Stimulated activated CD4-positive, alpha-beta T cell treated with anti-CD3 and anti-CD28 coated beads, Interleukin-1b, Interleukin-23, amount 100 ng/mL, for 24 hours (primary cell): ENCODE data around the gene PTK7.
A peak's percentile ranks its signal among the peaks of the same experiment; 100 is the strongest.

Experiments
- DNase-seq, 4 experiments: peaks; one replicate each; pipeline ENCODE4 v3.0.0-alpha.2; 2020; ENCODE audit warnings: low read depth in 4 of 4, low spot score in 1 of 4

The PTK7 gene

DNA sequence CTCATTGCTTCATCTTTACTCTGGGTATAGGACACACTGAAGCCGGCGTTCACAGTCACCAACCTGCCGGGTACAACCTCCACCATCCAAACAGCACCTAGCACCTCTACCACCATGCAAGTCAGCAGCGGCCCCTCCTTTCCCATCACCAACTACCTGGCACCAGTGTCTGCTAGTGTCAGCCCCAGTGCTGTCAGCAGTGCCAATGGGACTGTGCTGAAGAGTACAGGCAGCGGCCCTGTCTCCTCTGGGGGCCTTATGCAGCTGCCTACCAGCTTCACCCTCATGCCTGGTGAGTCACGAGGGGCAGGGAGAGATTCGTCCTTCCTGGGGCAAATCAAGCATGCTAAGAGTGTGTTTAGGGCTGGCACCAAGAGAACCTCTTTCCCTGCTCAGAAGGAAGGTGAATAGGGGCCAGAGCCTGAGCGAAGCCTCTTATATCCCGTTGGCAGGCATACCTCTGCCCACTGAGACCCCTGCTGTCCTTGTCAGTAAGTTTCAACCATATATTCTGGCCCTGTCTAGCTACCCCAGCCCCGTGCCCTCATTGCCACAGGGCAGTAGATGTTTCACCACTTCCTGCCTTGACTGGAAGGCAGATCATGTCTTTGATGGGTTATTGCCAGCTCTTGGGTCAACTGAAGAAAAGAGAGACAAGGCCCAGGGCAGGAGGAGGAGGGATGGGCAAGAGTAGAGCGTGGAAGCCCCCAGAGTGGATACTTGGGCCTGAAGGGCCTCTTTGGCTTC lies 99.7 kb downstream of the PTK7 start:
- no peak for DNase-seq

DNA sequence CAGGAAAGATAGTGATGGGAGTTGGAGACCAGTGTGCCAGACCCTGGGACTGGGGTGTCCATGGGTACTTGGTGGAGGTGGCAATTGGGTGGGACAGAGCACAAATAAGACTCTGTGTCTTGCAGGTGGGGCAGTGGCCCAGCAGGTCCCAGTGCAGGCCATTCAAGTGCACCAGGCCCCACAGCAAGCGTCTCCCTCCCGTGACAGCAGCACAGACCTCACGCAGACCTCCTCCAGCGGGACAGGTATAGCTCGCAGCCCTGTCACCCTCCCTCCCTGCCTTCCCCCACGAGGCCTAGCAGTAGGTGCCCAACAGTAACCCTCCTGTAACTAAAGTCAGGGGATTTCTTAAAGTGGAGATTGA lies 100.3 kb downstream of the PTK7 start:
- DNase-seq = no peak

DNA sequence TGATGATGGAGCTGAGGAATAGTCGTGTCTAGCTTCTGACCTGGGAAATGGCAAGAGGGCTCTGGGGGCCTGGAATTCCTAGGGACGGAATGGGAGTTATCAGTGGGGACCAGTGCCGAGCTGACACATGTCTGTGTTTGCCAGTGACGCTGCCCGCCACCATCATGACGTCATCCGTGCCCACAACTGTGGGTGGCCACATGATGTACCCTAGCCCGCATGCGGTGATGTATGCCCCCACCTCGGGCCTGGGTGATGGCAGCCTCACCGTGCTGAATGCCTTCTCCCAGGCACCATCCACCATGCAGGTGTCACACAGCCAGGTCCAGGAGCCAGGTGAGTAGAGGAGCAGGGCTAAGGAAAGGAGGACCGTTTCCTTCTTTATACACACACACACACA lies 102.0 kb downstream of the PTK7 start:
- no peak for DNase-seq

DNA sequence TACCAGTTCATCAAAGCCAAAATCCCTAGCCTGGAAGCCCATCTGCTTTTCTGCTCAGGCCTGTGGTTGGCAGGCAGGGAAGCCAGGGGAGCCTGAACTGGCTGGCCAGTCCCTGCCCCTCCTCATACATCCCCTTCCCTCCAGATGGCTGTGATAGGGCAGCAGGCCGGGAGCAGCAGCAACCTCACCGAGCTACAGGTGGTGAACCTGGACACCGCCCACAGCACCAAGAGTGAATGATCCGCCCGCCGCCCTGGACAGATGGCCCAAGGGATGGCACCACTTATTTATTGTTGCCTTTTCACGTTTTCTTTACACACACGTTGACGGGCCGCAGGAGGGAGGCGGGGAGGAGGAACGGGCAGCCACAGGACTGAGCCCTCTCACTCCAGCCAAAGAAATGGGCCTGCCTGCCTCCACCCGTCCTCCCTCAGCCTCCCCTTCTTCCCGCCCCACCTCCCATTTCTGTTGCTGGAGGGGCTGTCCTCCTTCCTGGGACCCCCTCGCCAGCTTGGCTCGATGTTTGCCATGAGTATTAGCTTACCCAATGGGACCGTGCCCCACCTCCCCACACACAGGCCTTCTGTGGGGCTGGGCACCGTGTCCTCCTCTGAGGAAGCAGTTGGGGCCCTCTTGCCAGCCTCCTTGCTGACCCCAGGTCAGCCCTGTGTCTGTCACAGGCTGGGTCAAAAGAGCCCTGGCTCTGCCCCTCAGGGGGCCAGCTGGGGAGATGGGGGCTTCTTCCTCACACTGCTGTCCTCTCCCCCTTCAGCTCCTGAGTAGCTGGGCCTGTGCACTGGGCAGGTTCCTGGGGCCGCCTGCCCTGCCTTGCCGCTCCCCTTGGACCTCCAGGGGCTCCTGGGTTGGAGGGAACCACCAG lies 103.1 kb downstream of the PTK7 start:
- DNase-seq = no peak

DNA sequence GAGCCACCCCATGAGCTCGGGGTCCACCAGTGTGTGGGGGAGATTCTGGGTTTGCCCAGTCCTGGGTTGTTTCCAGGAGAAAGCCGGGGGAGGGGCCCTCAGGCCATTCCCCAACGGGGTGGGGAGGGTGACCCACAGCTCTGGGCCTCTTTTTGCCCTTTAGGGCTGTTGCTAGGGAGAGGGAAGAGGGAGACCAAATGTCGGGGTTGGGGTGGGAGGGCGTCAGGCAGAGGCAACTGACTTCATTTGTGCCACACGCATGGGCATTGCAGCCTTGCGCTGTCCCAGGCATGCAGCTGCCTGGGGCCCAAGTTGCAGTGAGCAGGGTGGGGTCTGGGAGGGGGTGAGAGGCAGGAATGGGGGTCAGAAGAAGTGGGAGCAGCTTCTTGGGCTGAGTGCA lies 103.9 kb downstream of the PTK7 start:
- DNase-seq = no peak

DNA sequence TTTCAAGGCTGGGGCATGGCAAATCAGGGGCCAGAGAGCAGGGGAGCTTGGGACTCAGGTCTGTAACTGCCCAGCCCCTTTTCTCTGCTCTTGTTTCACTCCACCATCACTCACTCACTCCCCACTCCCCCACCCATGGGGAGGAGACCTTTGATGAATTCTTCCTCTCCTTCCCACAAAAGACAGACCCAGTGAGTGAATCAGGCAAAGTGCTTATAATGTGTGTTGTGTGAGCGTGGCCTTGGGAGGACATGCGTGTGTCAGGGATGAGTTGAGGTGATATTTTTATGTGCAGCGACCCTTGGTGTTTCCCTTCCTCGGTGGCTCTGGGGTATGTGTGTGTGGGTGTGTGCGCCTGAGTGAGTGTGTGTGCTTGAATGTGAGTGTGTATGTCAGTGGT lies 104.9 kb downstream of the PTK7 start:
- DNase-seq = no peak

DNA sequence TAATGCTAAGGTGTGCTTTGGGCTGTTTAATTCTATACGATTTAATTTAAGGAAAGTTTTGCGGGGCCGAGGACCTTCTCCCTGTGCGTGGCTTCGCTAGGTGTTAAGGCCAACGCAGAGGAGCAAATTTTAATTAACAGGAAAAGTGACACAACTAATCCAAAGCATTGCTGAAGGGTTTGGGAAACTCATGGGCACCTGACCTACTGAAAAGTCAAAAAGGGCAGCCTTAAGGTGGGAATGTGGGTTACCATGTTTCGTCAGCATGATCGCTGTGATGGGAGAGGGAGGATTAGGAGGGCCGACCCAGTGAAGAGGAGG lies 105.5 kb downstream of the PTK7 start:
- DNase-seq = no peak

DNA sequence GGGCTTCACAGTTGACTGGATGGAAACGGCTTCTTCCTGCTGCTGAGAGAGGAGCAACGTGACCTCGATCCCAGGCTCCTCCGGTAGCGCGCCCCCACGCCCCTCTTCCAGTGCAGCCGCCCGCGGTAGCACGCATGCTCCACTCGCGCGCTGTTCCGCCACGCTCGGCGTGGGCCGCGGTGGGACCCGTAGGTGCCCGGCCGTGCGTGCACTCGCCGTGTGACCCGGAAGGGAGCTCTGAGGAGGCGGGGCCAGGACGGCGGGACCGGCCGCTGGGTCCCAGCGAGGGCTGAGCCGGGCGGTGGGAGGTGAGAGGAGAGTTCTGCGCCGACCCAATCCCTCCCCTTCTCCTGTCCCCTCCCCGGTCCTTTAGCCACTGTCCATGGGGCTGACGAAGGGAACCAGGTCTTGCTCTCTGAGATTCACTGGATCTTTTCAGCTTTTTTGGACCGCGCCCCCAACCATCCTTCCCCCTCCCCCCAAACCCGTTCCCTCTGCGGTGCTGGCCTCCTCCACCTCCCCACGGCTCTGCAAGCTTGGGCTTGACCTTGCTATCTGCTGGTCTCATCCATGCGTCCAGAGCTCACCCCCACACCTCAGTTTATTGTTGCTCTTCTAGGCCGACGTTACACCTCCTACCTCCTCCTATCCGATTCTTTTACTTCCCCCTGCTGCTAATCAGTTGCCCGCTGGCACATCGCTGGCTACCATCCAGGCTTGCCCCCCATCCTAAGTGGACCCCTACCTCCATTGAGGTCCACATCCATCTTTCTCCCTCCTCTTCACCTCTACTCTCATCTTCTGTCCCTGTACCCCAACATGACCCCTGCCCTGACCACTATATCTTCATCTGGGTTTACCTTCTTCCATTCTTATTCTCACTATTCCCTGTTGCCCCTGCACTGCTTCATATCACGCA lies 106.1 kb downstream of the PTK7 start, which contains the start of gene CUL9:
Gene CUL9 (plus strand): TSS at position 255 of the 919 bp plus-strand sequence. CDS start 2,115 bp downstream, outside the sequence.
- peak; percentile 41 to 76 (median 56) for DNase-seq

DNA sequence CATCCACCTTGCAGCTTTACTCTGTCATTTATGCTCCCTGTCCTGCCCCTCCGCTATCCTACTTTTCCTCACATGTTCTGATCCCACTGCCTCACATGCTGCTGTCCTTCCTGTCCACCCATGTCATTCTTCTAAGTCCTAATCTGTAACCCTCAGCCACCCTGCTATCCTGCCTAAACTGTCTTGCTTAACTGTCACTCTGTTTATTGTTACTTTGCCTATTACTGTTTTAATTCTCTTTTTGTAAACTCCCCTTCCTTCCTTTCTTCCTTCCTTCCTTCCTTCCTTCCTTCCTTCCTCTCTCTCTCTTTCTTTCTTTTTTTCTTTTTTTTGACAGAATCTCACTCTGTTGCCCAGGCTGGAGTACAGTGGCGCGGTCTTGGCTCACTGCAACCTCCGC lies 107.3 kb downstream of the PTK7 start:
- DNase-seq = no peak

DNA sequence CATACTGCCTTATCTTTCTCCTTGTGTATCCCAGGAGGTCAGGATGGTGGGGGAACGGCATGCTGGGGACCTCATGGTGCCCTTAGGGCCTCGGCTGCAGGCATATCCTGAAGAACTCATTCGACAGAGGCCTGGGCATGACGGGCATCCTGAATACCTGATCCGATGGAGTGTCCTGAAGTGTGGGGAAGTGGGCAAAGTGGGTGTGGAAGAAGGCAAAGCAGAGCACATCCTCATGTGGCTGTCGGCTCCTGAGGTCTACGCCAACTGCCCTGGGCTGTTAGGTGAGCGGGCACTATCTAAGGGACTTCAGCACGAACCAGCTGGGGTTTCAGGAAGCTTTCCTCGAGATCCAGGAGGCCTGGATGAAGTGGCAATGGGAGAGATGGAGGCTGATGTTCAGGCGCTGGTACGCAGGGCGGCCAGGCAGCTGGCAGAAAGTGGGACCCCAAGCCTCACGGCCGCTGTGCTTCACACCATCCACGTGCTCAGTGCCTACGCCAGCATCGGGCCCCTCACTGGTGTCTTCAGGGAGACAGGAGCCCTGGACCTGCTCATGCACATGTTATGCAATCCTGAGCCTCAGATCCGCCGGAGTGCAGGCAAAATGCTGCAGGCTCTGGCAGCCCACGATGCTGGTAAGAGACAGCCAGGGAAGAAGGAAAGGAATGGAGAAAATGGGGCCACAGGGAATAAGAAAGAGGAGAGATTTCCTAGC lies 108.3 kb downstream of the PTK7 start:
- no peak for DNase-seq

DNA sequence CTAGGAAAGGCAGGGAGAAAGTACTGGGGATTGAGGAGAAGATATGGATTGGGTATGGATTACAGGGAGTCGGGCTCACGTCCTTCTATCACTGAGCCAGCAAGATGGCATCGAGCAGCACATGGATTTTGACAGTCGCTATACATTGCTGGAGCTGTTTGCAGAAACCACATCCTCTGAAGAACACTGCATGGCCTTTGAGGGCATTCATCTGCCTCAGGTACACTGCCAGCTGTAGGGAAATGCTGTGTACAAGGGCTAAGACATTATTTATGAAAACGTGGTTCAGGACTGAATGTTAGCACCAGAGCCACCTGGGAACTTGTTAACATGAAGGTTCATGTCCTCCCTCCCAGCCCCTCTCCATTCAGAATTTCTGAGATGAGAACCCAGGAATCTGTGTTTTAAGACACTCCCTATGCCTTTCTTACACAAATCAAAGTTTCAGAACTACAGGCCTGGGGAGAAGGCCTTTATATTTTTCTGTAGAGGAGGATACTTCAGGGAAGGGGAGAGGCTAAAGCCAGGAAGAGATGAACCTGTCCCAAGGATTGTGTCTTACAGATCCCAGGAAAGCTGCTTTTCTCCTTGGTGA lies 109.4 kb downstream of the PTK7 start:
- no peak for DNase-seq

DNA sequence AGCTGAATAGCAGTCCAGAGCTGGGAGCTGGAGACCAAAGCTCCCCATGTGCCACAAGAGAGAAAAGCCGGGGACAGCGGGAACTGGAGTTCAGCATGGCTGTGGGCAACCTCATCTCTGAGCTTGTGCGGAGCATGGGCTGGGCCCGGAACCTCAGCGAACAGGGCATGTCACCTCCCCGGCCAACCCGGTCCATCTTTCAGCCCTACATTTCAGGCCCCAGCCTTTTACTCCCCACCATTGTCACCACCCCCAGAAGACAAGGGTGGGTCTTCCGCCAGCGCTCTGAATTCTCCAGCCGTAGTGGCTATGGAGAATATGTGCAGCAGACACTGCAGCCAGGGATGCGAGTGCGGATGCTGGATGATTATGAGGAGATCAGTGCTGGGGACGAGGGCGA lies 109.9 kb downstream of the PTK7 start:
- no peak for DNase-seq

DNA sequence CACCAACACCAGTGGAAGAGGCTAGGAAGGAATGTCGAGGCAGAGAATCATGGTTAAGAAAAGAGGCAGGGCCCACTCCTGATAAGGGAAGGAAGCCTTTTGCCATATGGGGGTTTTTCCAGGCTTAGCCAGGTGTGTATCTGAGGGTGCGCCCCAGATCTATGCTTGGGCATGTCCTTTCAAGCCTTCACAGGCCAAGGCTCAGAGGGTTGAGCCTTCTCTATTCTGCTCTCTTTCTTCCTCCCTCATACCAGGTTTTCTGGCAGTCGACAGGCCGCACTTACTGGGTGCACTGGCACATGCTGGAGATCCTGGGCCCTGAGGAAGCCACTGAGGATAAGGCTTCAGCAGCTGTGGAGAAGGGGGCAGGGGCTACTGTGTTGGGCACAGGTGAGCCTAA lies 110.6 kb downstream of the PTK7 start:
- DNase-seq = no peak

DNA sequence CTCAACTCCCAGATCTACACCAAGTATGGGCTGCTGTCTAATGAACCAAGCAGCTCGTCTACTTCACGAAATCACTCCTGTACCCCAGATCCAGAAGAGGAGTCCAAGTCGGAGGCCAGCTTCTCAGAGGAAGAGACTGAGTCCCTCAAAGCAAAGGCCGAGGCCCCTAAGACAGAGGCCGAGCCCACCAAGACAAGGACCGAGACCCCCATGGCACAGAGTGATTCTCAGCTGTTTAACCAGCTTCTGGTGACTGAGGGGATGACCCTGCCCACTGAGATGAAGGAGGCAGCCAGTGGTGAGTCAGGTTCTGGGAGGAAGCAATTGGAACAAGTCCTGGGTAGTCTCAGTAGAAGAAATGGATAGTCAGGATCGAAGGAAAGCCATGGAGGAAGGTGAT lies 111.7 kb downstream of the PTK7 start:
- DNase-seq = no peak

DNA sequence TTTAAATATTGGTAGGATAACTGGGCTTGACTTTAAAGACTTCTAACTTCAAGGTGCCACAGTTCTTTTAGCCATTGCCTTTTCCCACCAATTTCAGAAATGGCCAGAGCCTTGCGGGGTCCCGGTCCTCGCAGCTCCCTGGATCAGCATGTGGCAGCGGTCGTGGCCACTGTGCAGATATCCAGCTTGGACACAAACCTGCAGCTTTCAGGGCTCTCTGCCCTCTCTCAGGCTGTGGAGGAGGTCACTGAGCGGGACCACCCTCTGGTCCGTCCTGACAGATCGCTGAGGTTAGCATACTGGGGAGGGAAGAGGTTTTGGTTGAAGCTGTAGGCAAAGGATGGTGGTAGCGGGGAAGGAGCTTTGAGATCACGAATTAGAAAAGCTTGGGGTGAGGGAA lies 112.3 kb downstream of the PTK7 start:
- DNase-seq = no peak

DNA sequence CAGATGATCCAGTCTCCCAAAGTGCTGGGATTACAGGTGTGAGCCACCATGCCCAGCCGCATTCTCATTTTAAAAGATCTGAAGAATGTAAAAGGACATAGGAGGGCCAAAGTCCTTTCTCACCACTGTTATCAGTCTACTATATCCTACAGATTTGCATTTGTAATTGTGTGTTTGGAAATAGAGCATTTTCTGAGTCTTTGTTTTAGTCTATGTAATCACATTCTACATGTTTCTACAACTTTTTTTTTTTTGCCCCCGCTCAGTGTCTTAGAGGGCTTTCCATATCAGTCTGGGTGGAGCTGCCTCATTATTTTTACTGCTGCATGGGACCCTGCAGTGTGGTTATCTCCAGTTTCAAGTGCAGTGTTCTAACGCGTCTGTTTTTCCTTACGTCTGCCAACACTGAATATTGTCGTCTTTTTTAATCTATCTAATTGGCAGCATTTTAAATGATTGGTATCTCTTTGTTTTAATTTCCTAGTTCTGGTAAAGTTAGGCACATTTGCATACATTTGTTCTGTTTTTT lies 113.7 kb downstream of the PTK7 start:
- DNase-seq = no peak

DNA sequence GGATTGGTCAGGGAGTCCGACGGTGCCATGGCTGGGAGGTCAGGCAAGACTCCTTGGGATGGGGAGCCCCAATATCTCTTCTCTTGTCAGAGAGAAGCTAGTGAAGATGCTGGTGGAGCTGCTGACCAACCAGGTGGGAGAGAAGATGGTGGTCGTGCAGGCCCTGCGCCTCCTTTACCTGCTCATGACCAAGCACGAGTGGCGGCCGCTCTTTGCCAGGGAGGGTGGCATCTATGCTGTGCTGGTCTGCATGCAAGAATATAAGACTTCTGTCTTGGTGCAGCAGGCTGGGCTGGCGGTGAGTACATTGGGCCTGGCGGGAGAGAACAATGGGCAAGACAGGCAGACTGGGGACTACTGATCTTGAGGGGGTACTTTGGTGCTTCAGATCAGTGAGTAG lies 116.8 kb downstream of the PTK7 start:
- DNase-seq = no peak

DNA sequence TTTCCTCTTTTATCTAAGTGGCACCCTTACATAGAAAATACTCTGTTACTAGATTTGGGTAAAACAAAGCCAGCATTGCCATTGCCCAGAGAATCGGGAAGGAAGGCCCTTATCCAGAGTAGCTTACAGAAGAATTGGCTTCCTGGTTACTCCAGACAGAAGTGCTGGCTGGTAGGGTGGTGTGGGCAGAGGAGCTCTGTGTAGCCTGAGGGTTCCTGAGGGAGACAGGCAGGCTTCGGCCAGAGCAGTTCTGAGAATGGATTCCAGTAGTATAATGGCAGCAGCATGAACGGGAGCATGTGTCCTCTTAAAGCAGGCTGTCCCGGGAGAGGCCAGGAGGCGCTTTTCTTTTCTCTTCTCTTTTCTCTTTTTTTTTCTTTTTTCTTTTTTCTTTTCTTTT lies 117.8 kb downstream of the PTK7 start:
- no peak for DNase-seq

DNA sequence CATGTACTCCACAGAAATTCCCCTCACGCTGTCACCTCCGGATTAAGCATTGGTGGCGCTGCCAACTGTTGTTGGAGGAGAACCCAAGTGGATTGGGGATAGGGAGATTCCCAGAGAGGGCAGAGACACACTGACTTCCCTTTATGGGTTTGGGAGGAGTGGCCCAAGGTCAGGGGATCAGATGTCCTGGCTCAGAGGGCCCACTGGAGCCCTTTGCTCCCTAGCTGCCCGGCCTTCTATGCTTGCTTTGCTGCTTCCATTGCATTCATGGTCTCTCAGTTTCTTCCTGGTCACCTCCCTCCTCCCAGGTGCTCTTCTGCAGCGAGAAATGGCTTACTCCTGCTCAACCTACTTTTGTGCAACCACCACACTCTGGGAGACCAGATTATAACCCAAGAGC lies 120.2 kb downstream of the PTK7 start:
- DNase-seq = no peak

DNA sequence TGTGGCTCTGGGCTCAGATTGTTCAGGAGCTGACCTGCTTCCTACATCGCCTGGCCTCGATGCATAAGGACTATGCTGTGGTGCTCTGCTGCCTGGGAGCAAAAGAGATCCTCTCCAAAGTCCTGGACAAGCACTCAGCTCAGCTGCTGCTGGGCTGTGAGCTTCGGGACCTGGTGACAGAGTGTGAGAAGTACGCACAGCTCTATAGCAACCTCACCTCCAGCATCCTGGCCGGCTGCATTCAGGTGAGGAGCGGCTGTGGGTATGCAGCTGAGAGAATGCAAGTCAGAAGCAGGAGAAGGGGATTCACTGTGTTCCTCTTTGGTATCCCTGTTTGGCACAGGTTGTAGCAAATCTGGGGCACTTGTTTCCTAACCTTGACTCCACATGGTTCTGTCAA lies 123.8 kb downstream of the PTK7 start:
- no peak for DNase-seq
